ENCODE results near the gene CECR2.

DNA sequence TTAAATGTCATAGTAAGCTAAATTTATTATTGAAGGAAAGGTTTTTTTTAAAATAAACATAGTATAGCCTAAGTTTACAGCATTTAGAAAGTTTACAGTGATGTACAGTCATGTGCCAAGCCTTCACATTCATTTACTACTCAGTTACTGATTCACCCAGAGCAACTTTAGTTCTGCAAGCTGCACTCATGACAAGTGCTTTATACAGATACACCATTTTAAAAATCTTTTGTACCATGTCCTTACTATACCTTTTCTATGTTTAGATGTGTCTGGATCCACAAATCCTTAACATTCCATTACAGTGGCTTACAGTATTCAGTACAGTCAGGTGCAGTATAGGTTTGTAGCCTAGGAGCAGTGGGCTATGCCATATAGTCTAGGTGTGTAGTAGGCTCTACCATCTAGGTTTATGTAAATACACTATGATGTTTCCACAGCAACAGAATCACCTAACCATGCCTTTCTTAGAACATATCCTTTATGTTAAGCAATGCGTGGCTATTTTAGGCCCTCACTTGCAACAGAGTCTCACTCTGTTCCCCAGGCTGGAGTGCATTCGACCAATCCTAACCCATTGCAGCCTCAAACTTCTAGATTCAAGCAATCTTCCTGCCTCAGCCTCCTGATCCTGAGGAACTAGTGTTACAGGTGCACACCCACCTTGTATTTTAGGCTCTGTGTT, 114.6 kb downstream of the CECR2 start:
- TF ChIP-seq, protein P1, sequence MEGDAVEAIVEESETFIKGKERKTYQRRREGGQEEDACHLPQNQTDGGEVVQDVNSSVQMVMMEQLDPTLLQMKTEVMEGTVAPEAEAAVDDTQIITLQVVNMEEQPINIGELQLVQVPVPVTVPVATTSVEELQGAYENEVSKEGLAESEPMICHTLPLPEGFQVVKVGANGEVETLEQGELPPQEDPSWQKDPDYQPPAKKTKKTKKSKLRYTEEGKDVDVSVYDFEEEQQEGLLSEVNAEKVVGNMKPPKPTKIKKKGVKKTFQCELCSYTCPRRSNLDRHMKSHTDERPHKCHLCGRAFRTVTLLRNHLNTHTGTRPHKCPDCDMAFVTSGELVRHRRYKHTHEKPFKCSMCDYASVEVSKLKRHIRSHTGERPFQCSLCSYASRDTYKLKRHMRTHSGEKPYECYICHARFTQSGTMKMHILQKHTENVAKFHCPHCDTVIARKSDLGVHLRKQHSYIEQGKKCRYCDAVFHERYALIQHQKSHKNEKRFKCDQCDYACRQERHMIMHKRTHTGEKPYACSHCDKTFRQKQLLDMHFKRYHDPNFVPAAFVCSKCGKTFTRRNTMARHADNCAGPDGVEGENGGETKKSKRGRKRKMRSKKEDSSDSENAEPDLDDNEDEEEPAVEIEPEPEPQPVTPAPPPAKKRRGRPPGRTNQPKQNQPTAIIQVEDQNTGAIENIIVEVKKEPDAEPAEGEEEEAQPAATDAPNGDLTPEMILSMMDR (IDR thresholded peaks at IDR 0.05; ENCODE audit: low read length): no peak
- TF ChIP-seq EZH2phosphoT487 (IDR thresholded peaks at IDR 0.05; ENCODE audit: low read length): no peak
